NCI-H524 (cell line): ENCODE results near the gene NPHP4.
A peak's percentile ranks its signal among the peaks of the same experiment; 100 is the strongest.

ENCODE experiments used
- DNase-seq, 2 experiments: peaks; one replicate each; lab custom pipeline; 2025; lab: John Stamatoyannopoulos, UW

Gene NPHP4

DNA sequence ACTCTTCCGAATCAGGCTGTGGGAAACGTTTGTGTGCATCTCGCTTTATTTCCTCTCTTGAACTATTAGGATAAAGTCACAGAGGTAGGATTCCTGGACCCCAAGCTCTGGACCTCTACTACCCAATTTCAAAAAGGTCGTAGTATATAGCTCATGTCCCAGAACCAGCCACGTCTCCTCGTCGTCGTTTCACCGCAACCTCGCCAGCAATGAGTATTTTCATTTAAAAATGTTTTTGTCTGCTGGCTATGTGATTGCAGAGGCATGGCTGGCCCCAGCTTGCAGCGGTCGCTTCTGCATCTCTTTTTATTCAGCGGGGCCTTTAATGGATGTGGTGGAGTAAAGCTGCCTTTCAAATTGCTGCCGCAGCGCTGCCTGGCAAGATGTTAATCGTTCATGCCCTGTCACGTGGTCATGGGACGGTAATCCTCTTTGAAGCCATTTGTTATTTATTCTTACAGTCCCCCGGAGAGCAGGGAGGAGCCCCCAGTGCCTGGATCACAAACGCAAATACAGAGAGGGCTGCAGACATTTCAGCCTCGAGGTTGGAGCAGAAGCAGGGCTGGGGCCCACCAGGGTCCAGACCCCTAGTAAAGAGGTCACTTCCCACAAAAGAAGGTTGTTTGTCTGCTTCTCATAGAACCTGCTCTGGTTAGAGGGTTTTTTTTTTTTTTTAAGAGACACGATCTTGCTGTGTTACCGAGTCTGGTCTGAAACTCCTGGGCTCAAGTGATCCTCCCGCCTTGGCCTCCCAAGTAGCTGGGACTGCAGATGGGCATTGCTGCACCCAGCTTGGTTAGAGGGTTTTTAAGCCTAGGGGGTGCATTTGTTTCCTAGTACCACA lies 11.6 kb upstream of the NPHP4 start:
- peak; percentile 75 to 90 for DNase-seq

DNA sequence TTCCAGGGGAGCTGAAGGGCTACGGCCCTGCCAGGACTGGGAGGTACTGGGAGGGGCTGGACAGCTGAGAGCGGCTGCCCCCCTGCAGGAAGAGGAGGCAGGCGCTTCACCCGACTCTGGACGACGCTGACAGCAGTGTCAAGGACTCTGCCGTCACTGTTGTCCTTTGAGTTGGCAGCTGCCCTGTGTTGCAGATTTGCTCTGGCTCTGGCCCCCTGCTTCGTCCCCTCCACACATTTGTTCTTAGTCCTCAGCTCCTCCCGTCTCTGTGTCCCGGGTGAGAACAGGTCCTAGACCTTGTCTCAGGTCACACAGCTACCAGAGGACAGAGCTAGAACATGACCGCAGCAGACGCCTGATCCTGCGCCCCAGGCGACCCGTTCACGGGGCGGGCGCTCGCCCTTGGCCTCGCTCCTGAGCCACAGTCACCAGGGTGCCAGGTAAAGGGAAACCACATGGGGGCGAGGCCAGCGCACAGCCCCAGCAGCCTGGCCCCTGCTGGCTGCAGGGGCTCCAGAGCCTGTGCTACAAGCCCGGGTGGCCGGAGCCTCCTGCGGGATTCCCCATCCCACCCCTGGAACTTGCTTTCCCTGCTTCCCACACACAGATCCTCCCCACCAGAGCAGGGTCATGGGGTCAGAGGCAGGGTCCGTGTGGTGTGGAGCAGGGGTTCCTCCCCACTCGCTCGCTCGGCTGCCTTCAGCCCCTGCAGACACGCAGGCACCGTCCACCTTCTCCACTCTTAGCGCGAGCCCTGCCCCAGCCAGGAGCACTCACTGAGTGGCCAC lies 10.7 kb upstream of the NPHP4 start:
- peak in 1 of 2 experiments; percentile 55 for DNase-seq

- peak; percentile 35 to 70 for DNase-seq
Measured at GRCh38 chr1:6001992-6002576, 9.9 kb upstream of the NPHP4 start.

- no peak for DNase-seq
Measured at GRCh38 chr1:6000444-6001288, 8.4 kb upstream of the NPHP4 start.

DNA sequence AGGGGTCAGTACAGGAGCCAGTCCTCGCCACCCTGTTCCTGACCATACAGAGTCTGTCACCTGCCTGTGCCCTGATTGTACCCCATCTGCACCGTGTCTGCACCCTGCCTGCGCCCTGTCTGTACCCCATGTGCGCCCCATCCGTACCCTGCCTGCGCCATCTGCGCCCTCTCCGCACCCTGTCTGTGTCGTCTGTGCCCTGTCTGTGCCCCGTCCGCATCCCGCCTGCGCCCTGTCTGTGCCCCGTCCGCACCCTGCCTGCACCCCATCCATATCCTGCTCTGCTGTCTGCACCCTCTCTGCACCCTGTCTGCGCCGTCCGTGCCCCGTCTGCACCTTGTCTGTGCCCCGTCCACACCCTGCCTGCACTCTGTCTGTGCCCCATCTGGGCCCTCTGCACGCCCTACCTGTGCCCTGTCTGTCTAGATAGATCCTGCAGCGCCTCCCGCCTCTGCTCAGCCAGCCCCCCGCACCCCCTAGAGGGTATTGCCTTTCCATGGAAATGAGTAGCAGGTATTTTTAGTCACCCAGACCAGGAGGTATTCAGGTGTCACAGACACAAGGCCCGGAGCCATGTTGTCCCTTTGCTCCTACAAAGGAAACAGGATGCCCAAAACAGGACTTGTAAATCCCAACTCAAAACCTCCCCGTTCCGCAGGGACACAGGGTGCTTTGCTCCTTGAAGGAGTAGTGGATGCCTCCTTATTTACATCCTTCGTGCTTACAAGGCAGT lies 7.7 kb upstream of the NPHP4 start:
- no peak for DNase-seq

GRCh38 chr1:5998906-5999301 lies 6.7 kb upstream of the NPHP4 start:
- no peak for DNase-seq

DNA sequence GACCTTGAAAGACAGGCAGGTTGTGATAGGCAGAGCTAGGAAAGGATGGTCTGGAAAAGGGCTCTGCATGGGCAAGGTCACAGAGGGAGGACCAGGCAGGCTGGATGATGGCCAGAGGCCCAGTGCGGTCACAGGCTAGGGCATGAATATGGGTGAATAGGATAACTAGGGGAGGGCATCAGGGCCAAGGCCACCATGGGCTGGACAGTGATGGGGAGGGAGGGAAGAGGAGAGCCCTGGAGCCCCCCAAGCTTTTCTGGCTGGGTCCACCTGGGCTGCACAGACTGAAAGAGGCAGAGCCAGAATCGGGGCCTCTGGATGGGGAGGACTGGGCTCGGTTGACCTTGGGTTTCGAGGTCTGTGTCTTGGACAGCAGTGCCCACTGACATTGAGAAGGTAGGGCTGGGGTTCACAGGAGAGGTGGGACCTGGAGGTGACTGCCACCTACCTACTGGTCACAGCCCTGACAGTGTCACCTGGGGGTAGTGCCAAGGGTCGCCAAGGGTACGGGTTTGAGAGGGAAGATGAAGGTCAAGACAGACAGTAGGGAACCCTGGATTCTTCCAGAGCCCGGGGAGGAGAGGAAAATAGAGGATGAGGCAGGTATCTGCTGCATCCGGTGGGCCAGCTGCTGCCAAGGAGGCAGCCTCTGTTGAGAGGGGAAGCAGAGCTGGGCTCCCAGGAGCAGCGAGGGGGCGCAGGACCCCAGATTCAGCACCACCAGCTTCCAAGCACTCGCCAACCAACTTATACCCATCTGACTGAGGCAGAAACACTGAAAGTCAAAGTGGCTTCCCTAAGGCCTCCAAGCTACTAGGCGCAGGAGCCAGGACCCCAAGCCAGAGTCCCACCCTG lies 6.1 kb upstream of the NPHP4 start:
- no peak for DNase-seq

DNA sequence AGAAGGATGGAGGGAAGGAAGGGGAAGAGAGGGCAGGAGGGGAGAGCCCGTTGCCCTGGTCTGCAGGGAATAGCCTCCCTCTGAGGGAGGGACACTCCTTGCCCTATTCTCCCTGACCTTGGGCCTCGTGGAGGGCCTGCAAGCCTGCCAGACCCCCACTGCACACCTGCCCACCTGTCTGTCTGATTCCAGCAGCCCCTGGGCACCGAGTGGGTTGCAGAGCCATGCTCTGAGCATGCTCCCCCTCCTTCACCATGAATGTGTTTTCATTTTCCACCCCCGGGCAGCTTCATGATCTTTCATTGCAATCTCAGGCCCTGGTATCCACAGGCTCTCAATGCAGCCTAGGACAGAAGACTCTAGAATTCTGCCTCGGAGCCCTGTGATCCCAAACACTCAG lies 5.1 kb upstream of the NPHP4 start:
- DNase-seq, result no peak

- DNase-seq, result no peak
Measured at GRCh38 chr1:5996641-5997270, 4.5 kb upstream of the NPHP4 start.

GRCh38 chr1:5995871-5996630 lies 3.8 kb upstream of the NPHP4 start:
- DNase-seq, result no peak

DNA sequence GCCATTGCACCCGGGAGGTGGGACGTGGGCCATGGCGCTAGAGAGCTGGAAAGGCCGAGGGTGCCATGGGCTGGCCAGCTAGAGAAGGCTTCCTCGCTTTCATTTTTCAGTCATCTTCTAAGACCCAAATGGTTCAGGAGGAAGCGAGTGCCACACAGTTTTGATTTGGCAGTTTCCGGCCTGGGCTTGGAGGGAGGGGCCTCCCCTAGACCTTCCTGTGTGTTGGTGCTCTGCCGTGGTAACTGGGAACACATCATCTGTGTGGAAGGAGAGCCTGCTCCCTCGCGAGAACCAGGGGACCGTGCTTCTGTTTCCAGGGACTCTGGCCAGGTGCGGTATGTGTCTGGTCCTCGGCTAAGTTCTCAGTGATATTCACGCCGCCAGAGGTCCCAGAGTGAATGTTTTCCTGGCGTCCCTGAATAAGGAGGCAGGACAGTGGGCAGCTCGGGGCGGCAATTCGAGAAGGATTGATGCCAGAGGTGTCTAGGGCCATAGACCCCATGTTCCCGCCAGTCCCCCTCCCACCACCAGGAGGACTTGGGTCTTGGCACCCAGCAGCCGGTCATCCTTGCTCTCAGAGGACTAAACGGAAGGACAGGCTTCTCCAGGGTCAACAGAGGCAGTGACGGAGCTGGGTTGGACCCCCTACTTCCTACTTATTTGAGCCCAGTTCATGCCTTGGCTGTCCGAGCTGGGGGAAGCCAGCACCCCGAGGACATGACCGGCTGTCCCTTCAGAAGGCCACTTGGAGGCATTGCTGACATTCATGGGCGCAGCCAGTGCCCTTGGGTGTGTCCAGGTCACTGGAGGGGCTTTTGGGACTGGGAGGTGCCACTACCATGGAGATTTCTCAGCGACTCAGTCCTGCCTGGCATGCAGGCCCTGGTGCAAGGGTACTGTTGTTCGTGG lies 2.7 kb upstream of the NPHP4 start:
- no peak for DNase-seq

- DNase-seq, result peak in 1 of 2 experiments; percentile 30
Measured at GRCh38 chr1:5993556-5994491, 1.6 kb upstream of the NPHP4 start.

DNA sequence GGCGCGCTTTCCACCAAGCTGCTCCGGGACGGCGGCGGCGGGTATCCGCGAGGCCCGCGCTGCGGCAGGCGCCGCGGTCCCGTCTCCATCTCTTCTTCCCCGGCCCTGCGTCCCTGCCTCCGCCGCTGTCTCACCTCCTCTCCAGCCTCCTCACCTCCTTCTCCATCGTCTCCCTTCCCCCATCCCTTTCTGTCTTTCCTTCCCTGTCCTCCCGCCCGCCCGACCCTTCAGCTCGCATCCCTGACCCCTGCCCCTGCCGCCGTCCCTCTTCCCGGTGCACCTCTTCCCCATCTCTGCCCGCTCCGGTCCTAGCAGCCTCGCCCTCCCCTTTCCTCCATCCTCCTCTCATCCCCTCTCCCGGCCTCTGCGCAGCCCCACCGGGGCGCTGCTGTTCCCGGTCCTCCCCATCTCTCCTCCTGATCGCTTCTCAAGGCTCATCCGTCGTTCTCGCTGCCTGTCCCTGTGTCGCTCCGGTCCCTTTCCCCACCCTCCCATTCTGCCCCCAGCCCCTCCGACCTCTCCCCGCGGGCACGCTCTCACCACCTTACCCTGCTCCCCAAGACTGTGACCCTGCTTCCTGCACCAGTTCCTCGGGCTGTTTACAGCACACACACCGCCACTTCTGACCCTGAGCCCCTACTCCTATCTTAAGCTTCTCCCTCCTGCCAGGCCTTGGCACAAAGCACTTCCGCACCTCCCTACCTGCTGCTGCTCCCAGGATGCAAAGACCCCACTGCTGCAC lies 760 bp upstream of the NPHP4 start:
- DNase-seq, result peak; percentile 46 to 48

- DNase-seq, result peak in 1 of 2 experiments; percentile 23
Measured at GRCh38 chr1:5991381-5992025, 722 bp downstream of the NPHP4 start.

DNA sequence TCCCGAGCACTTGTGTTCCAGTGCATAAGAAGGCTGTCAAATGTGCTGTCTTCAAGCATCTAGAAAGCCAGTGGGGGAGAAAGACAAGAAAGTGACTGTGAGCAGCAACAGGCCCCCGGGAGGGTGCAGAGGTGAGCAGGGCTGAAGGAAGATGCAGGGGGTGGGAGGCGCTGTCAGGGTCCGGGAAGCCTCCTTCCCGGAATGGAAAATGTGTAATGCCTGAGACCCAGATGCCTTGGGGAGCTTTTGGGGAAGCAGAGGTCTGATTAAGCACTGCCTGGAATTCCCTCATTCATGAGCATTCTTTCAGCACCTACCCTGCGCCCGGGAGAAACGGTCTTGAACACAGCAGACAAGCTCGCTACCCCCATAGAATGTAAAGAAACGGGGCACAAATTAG lies 1.3 kb downstream of the NPHP4 start:
- no peak for DNase-seq
